GM12873 (cell line): Measurements from ENCODE around the gene CYS1.
A peak's percentile ranks its signal among the peaks of the same experiment; 100 is the strongest.

ENCODE experiments used
- CTCF ChIP-seq: IDR thresholded peaks from 2 replicates; pipeline ENCODE4 v1.5.1; 2012; ENCODE audit warnings: low read depth, mild to moderate bottlenecking, moderate library complexity, low read length, control low read depth; ENCODE audit not compliant: insufficient read depth; ENCODE audit errors: missing control alignments

CYS1 gene

GRCh38 chr2:10075101-10075500 lies 5.1 kb downstream of the CYS1 start:
- TF ChIP-seq CTCF = no peak

GRCh38 chr2:10073706-10074105 lies 6.5 kb downstream of the CYS1 start:
- TF ChIP-seq CTCF = no peak

GRCh38 chr2:10072656-10073480 lies 7.3 kb downstream of the CYS1 start:
- peak; percentile 91 for TF ChIP-seq CTCF

GRCh38 chr2:10071595-10071994 lies 8.6 kb downstream of the CYS1 start:
- TF ChIP-seq CTCF = no peak

GRCh38 chr2:10071176-10071575 lies 9.0 kb downstream of the CYS1 start:
- no peak for TF ChIP-seq CTCF

- TF ChIP-seq CTCF = no peak
Observed at GRCh38 chr2:10067881-10068280, 12.3 kb downstream of the CYS1 start.

GRCh38 chr2:10067330-10067729 lies 12.9 kb downstream of the CYS1 start:
- TF ChIP-seq CTCF = no peak
